ENCODE data around the gene DNAJA3.
"Not testable (repeated sequence)": the region's sequence is repeated elsewhere in the genome, so short reads cannot be mapped to it uniquely, and the experiment has no call there.

Gene DNAJA3

DNA sequence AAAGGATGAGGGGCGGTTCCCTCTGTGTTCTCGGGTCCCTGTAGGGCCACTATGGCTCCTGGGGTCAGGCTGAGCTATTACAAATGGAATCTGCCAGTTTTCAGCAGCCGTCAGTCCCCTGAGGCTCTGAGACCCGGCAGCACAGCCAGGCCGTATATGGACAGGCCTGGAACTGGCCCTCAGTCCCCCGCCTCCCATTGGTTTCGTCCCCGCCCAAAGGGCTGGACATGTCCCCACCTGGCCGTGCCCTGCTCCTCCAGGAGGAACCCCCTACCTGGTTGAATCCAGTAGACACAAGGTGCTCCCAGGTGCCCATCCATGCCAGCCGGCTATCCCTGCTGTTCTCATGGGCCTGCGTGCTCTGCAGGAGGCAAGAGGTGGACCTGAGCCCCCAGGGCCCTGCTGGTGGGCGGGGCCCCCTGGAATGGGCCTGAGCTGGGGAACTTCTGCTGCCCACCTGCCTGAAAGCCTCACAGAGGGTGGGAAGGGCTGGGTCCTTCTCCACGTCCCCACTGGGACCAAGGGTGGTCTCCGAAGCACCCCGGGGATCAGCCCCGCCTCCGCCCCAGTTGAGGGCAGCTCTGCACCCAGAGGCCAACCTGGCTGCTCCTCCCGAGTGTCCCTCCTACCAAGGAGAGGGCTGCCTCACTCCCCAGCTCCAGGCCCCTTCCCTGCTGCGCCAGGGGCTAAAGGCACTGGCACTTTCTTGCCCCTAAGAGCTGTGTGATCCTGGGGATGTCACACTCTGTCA lies 37.2 kb upstream of the DNAJA3 start:
- DNase-seq: no peak

DNA sequence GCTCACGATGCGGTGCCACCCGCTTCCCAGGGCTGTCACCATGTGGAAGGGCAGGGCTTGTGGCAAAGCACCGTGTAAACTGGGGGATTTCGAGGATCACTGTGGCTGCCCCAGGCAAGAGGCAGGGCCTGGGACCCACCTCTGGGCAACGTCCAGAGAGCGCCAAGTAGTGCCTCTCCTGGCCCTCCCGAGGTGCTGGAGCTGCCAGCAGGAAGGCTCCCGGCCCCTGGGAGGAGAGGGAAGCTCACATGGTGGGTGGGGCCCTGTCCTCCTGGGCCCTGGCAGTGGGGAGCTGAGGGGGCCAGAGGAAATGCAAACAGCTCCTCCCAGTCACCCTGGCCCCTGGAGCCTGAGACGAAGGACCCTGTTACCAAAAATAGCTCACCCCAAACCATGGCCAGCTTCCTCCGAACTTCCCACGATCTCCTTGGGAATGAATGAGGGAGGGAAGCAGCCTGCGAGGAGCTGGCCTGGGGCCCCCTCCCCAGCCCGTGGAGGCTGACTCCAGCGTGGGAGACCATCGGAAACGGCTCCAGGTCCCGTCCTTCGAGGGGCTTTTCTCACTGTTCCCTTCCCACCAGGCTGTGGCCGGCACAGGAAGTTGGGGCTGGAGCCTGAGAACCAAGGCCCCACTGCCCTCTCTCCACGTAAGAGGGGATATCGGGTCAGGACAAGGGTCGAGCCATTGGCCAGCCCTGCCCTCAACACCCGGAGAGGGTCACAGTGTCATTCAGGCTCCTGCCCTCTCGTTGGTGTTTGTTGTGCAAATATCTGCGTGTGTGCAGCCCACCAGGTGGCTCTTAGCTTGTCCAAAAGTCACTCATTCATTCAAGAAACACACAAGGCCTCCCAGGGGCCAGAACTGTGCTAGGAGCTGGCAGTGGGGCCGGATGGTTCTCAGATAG lies 36.4 kb upstream of the DNAJA3 start:
- DNase-seq: no peak

DNA sequence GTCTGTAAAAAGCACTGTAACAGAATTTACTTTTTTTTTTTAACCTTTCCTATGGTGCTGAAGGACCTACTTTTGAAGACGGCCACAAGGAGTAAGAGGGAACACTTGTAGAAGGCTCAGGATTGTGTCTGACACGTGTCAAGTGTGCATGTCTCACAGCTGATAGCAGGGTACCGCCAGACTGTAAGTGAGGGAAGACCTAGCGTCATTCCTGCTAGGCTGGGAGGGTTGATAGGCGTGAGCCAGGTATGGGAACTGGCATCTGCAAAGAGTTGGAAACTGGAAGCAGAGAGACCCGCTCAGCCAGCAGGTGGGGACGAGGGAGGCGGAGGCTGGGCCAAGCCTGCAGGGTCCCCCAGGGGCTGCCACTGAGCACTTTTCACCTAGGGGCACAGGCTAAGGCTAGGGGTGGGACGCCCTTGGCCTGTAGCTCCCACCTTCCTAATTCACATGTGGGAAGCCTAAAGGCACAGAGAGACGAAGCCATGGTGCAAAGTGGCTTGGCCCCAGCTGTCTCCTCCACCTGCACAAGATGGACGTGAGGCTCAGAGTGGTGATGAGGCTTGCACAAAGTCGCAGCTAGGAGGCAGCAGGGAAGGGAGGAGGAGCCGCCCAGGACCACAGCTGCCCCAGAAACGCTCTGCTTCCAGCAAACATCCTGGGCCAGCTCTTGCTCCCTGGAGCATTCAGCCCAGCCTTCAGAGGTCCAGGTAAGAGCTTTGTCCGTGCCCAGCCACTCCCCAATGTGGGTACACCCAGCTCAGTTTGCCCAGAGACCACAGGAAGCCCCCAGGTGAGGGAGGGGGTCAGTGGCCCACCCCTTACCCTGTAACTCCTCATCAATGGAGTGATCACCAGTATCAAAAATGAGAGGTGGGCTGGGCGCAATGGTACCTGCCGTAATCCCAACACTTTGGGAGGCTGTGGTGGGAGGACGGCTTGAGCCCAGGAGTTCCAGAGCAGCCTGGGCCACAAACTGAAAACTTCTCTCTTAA lies 35.1 kb upstream of the DNAJA3 start:
- DNase-seq: no peak

DNA sequence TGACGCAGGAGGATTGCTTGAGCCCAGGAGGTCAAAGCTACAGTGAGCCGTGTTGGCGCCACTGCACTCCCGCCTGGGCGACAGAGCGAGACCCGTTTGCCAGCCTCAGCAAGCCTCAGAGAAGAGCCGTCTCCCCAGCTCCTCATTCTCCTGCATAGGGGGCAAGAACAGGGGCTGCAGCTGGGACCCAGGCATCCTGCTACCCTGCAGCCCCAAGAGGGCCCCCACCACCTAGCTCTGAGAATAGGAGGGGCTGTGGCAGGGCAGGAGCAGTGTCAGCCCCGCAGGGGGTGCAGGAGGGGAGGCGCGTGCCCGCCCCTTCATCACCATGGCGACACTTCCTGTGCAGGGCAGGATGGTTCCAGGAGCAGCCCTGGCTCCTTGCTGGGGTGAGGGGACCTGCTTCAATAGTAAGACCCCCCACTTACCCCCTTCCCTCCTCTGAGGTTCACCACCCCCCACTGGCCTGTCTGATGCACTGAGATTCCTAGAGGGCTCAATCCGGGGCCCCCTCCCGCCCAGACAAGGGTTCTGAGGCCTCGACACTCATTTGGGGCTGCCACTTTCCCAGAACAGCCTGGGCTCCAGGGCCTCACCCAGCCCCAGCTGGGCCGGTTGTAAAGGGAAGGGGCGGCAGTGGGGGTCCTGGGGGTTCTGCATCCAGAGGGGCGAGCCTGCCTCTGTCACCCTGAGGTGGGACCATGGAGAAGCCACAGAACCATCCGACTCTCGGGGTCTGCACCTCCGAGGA lies 33.9 kb upstream of the DNAJA3 start:
- no peak for DNase-seq

DNA sequence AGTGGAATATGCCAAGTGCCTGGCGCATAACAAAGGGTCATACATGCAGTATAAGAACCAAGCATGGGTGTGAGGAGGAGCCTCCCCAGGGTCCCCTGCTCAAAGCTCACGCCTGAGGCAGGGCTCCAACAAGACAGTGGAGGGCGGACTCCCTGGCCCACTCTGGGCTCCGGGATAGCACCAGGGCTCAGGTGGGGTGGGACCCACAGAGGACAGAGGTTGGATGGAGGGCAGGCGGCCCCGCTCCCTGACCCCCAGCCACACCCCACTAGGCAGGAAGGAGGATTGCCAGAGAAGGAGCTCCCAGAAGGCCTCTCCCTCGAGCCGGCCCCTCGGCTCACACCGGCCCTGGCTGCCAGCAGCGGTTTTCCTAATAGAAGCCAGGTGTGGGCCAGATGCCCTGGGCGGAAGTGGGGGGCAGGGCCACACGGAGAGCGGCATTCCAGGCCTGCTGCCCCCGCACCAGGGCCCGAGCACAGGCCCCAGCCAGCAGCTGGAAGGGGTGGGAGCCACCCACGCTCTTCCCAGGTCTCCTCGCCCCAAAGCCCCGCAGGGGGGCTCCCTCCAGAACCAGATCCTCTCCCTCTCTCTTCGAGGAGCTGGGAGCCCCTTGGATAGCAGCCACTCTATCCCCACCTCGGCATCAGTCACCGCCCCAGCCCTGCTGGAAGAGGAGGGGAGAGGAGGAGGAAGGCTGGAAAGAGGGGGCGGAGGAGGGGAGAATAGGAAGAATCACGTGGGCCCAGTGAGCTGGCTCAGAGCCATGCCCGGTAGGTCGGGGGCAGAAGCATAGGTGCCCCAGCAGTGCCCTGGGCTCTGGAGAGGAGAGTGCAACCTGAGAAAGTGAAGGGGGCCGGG lies 33.1 kb upstream of the DNAJA3 start:
- no peak for DNase-seq

DNA sequence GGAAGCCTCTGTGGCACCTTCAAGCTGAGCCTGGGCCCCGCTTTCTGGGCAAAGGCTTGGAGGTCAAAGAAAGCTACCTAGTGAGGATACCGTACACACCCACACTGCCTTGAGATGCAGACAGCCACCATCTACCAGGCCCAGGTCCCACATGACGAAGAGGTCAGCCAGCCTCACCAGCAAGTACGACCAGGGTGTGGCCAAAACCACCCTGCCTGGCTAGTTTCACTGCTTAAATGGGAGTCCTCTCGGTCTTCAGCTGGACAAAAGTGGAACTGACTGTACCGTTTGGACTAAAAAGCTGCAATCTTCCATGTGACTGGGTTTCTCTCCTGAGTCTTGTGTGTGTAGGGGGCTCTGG lies 32.4 kb upstream of the DNAJA3 start:
- DNase-seq: no peak

DNA sequence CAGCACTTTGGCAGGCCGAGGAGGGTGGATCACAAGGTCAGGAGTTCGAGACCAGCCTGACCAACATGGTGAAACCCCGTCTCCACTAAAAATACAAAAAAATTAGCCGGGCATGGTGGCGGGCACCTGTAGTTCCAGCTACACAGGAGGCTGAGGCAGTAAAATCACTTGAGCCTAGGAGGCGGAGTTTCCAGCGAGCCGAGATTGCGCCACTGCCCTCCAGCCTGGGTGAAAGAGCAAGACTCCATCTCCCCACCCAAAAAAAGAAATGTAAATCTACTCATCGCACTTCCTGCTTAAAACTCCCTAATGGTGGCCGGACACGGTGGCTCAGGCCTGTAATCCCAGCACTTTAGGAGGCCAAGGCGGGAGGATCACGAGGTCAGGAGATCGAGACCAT lies 31.8 kb upstream of the DNAJA3 start:
- DNase-seq: not testable (repeated sequence)

DNA sequence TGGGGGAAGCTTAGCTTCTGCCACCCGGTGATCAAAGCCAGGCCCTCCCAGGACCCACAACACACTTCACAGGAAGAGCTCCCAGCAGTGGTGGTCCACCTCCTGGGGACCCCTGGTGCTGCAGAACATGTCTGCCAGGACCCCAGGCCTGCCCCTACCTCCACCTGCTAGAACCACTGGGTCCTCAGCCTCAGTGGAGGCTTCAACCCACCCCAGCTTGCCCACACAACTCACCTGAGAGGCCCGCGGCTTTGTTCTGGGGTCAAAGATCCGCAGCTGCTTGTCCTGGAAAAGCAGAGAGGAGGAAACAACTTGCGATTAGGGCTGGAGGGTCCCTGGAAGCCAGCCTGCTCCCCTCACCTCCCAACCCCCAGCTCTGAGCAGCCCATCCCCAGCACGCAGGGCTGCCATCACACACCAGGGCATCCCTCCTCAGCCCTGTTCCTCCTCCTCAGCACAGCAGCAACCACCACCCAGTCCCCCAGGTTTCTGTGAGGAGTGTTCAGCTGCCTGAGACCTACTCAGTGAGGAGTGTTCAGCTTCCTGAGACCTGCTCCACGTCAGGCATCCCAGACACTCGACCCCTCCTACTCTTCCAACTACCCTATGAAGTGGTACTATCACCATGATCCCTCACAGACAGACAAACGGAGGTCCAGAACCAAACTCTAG lies 30.5 kb upstream of the DNAJA3 start:
- no peak for DNase-seq

DNA sequence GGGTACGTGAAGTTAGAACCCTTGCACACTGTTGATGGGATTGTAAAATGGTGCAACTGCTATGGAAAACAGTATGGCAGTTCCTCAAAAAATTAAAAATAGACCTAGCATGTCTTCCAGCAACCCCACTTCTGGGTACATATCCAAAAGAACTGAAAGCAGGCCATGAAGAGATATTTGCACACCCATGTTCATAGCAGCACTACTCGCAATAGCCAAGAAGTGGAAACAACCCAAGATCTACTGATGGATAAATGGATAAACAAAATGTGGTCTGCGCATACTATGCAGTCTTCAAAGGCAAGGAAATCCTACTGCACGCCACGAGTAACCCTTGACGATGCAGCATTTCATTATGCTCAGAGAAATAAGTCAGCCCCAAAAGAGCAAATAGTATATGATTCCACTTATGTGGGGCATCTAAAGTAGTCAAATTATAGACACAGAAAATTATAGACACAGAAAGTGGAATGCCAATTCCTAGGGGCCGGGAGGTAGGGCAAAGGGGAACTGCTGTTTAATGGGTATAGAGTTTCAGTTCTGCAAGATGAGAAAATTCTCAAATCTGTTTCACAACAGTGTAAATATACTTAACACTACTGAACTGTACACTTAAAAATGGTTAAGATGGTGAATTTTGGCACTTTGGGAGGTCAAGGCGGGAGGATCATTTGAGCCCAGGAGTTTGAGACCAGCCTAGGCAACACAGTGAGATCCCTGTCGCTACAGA lies 26.5 kb upstream of the DNAJA3 start:
- no peak for DNase-seq

DNA sequence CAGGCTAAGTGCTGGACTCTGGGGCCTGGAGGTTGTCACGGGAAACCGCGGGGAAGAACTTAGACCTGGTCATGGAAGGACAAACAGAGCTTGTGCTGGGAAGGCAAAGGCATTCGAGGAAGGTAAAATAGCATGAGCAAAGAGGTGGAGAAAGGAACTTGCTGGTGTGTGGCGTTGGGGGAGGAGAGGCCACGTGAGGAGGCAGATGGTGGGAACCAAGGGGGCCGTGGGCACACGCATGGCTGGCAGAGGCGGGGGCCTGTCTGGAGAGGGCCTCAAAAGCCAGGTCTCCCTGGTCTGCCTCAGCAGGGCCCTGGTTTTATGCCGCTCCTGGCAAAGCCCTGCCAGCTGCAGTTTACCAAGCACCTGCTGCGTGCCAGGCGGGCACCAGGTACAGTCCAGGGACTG lies 24.6 kb upstream of the DNAJA3 start:
- no peak for DNase-seq

DNA sequence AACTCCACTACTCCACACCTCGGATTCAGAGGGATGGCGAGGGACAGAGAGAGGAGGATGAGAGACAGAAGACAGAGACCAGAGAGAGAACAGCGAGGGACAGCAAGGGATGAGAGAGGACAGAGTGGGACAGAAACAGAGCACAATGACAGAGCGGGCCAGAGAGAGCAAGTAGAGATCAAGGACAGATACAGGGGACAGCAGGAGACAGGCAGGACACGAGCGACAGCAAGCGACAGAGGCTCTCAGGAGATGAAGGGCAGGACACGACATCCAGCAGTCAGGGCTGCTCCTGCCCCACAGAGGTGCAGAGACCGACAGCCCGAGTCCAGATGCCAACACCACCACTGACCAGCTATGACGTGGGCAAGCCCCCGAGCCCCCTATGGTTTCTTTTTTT lies 24.2 kb upstream of the DNAJA3 start:
- no peak for DNase-seq

DNA sequence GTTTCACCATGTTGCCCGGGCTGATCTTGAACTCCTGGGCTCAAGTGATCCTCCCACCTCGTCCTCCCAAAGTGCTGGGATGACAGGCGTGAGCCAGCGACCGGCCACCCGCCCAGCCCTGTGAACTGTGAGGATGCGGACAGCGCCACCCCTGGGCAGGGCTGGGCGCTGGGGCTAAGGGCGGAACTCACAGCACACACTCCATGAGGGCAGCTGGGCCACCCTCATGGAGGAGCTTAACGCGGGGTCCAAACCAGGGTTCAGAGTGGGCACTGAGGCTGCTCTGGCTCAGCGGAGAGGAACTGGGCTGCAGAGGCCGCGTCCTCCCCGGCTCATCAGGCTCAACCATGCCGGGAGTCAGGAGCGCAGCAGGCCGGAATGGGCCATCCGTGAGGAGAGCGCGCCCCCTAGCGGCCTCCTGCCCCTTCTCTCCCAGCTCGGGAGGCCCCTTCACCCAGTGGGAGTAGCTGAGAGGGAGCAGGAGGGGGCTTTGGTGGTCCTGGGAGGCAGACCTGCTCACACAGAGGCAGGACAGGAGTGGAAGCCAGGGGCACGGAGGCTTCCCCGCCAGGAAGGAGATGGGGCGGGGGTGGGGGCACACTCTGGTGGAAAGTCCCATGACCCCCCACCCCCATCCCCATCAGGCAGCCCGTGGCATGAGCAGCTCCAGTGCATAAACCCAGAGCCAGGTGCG lies 23.1 kb upstream of the DNAJA3 start:
- peak; percentile 67 for DNase-seq

DNA sequence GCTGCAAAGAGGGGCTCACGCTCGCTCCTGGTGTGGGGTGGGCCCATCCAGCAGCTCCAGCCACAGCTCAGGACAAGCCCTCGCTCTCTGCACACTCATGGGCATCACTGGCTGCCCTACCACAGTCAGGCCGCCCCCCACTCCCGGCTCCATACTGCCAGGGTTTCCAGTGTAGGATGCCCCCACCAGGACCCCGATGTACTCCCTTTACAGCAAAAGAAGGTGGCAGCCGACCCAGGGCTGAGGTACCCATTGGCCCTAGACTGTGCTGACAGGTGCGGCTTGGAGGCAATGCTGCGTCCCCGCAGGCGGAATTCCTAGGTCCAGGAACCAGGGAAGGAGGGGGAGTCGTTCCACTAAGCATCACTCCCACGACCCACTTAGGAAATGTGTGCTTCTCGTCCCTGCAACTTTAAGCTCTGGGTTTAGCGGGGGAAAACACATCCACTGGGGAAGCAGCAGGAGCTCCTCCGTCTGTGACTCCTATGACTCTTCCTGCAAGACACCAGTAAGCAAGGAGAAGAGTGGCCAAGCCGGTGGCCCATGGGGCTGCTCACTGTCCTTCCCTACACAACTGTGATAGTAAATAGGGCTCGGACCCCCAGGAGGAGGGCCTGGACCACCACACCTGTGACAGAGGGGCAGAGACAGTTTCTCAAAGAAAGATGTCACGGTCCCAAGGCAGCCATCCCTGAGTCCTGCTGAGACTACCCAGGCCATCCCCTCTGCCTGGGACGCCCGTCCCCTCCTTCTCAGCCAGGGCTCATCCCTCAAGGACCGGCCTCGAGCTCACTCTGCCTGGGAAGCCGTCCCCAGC lies 22.3 kb upstream of the DNAJA3 start:
- no peak for DNase-seq

DNA sequence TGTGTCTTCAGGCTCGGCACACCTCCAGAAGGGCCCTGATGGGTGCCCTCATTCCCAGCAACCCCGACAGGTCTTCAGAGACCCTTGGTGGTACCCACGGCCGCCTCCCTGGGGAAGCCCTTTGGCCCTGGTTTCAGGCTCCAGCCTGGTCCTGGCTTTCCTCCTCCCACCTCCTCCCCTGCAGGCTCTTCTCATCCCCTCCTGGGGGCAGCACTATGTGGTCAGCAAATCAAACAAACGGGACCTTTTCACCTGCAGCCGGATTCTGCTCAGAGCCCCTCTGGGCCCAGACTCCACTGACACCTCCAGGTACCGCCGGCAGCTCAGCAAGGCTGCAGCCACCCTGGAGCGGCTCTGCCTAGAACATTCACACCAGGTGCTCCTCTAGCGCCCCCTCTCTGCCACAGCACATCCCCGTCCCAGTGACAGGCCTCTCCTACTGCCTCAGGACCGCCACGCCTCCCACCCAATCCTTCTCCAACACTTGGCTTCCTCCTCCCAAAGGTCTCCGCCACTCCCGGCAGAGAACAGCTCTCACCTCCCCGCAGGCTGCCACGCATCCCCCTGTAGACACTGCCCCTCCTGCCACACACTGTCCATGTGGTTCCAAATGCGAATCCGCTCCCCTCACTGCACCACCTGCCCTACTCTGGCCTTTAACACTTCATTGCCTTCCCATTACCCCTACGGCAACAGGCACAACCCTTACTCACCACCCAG lies 21.3 kb upstream of the DNAJA3 start:
- DNase-seq: peak; percentile 47

DNA sequence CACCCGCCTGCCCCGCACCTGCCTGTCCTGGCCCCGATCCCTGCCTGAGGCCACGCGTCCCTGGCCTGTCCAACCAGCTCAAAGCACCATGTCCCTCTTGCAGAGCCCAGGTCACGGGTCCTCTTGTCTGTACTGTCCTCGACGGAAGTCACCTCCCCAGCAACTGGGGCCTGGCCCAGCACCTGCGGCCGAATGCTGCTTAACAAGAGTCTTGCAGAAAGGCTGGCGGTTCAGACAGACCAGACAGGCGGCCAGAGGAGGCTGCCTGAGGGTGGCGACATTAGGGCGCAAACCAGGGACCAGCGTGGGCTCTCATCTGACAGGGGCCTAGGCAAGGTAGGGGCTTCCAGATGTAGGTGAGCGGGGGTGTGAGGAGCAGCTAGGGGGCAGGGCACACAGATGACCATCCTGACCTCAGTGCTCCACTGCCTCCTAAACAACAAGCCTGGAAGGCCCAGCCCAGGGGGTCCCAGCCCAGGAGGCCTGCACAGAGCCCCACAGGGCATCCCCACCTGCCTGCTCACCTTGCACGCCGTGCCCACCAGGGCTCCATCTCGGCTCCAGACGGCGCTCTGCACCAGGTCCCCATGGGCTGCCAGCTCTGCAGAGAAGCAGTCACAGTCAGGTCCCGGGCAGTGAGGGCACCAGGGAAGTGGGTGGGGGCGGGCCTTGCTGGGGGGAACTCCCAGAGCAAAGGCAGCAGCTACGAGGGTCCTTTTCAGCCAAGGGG lies 20.5 kb upstream of the DNAJA3 start:
- DNase-seq: peak; percentile 28

DNA sequence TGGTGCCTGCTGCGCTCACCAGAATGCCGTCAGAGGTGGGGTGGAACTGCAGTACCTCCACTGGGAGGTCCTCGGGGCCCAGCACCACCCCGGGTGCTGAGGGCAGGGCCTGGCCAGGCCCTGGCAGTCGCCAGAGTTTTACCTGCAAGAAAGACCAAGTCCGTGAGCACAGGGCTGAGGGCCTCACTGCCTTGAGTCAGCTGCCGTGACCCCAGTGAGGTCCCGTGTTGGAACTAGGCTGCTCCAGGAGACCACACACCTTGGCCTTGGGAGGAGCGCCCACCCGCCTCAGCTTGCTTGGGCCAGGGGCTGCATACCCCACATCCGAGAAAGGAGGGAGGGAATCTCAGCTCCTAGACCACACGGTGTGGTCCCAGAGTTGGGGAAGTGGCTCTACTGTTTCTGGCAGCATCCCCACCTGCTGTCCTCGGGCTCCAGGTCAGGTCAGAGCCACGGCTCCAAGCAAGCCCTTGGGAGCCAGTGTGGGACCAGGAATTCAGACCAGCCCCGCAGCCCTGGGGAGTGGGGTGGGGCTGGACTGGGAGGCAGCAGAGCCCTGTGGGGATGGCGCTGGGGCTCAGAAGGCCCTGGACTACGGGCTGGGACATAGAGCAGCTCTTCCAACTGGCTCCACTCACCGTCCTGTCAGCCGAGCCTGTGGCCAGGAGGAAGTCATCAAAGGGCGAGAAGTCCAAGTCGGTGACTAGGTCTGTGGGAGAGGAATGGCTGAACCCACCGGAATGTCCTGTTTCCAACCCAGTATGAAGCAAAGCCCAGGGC lies 17.9 kb upstream of the DNAJA3 start:
- DNase-seq: no peak

Data from RPMI8226 (cell line).